Measurements from ENCODE around the gene USP3. TPM values are rescaled to one million over a fixed set of nuclear protein-coding genes. Genes with fewer than 3 reads are reported as not detected.
"Not testable (repeated sequence)": the region's sequence is repeated elsewhere in the genome, so short reads cannot be mapped to it uniquely, and the experiment has no call there.

Gene USP3
- total and polyA plus RNA-seq, 7 donors: 20.4 to 66.5 (median 46.4) TPM

- WGBS, 2 donors: 54 to 65% methylated on average over 3 of the region's 3 CpGs
- Histone ChIP-seq H3K9me3 (no peaks in the 10 kb centered on the region), H3K4me1 (peaks cover 0 to 58% (median 43%) of the 10 kb centered on the region in 4 donors), H3K27ac (peak overlapping the region; percentile 64 to 82 (median 80)), H3K27me3 (no peaks in the 10 kb centered on the region), H3K4me3 (no peak overlapping the region), H3K36me3 (peaks cover 0 to 57% (median 30%) of the 10 kb centered on the region in 4 donors)
- intact Hi-C loops (cut with DNase I): no loop called here
- TF ChIP-seq POLR2AphosphoS5 (IDR thresholded peaks at IDR 0.05): no peak
- TF ChIP-seq EP300 (IDR thresholded peaks at IDR 0.05): no peak
- no peak for TF ChIP-seq POLR2A (IDR thresholded peaks at IDR 0.05)
- no peak for TF ChIP-seq CTCF (IDR thresholded peaks at IDR 0.05)
- no peak for DNase-seq
Observed at GRCh38 chr15:63611177-63611576, 106.8 kb downstream of the USP3 start.

- Histone ChIP-seq H3K27me3 (no peaks in the 10 kb centered on the region), H3K9me3 (no peaks in the 10 kb centered on the region), H3K4me1 (peaks cover 0 to 50% (median 39%) of the 10 kb centered on the region in 4 donors), H3K36me3 (peaks cover 0 to 62% (median 33%) of the 10 kb centered on the region in 4 donors), H3K27ac (peak overlapping the region in 3 of 4 donors; percentile 79 to 82 (median 80)), H3K4me3 (no peak overlapping the region)
- TF ChIP-seq CTCF (IDR thresholded peaks at IDR 0.05) (no peak), POLR2A (IDR thresholded peaks at IDR 0.05) (no peak), POLR2AphosphoS5 (IDR thresholded peaks at IDR 0.05) (no peak), EP300 (IDR thresholded peaks at IDR 0.05) (no peak)
- intact Hi-C loops (cut with DNase I): no loop called here
- 97 to 98% methylated on average over 15 of the region's 15 CpGs for WGBS, 2 donors
- no peak for DNase-seq
Observed at GRCh38 chr15:63612300-63612699, 107.9 kb downstream of the USP3 start.

GRCh38 chr15:63615935-63616334, 111.5 kb downstream of the USP3 start:
- H3K36me3 ChIP-seq: peaks cover 0 to 38% (median 25%) of the 10 kb centered on the region in 4 donors
- H3K4me1 ChIP-seq: peaks cover 0 to 33% (median 23%) of the 10 kb centered on the region in 4 donors
- intact Hi-C loops (cut with DNase I): no loop called here
- H3K9me3 ChIP-seq: no peaks in the 10 kb centered on the region
- 96 to 97% methylated on average over 3 of the region's 3 CpGs for WGBS, 2 donors
- TF ChIP-seq POLR2AphosphoS5 (IDR thresholded peaks at IDR 0.05) (no peak), POLR2A (IDR thresholded peaks at IDR 0.05) (no peak), EP300 (IDR thresholded peaks at IDR 0.05) (no peak), CTCF (IDR thresholded peaks at IDR 0.05) (no peak)
- H3K27ac ChIP-seq: no peak overlapping the region
- H3K4me3 ChIP-seq: no peak overlapping the region
- DNase-seq: no peak
- H3K27me3 ChIP-seq: no peaks in the 10 kb centered on the region

- H3K9me3 ChIP-seq; DNase-seq; H3K4me3 ChIP-seq; H3K27ac ChIP-seq; intact Hi-C loops (cut with DNase I); H3K27me3 ChIP-seq: not testable (repeated sequence)
- Histone ChIP-seq H3K36me3 (peaks cover 0 to 43% (median 24%) of the 10 kb centered on the region in 4 donors), H3K4me1 (peaks cover 0 to 21% (median 11%) of the 10 kb centered on the region in 4 donors)
- 95 to 97% methylated on average over 4 of the region's 4 CpGs for WGBS, 2 donors
Observed at GRCh38 chr15:63617147-63617546, 112.8 kb downstream of the USP3 start.

GRCh38 chr15:63617627-63618026, 113.2 kb downstream of the USP3 start:
- peaks cover 0 to 17% (median 9%) of the 10 kb centered on the region in 4 donors for H3K4me1 ChIP-seq
- H3K27me3 ChIP-seq; H3K4me3 ChIP-seq; DNase-seq; H3K27ac ChIP-seq; H3K9me3 ChIP-seq; intact Hi-C loops (cut with DNase I): not testable (repeated sequence)
- 85 to 97% methylated on average over 2 to 3 of the region's 3 CpGs for WGBS, 2 donors
- H3K36me3 ChIP-seq: peaks cover 2 to 43% (median 23%) of the 10 kb centered on the region in 4 donors

GRCh38 chr15:63620760-63621159, 116.4 kb downstream of the USP3 start:
- DNase-seq; H3K9me3 ChIP-seq; H3K27ac ChIP-seq; intact Hi-C loops (cut with DNase I); H3K4me1 ChIP-seq; H3K27me3 ChIP-seq; H3K4me3 ChIP-seq: not testable (repeated sequence)
- peaks cover 14 to 56% (median 33%) of the 10 kb centered on the region in 4 donors for H3K36me3 ChIP-seq
- WGBS, 2 donors: no CpG with 5 or more reads among the region's 2 CpGs
